Duodenal mucosa (tissue), 2 donors: ENCODE data around the gene ASCL2.
"Not testable (repeated sequence)": the region's sequence is repeated elsewhere in the genome, so short reads cannot be mapped to it uniquely, and the experiment has no call there.

ENCODE experiments used
- H3K27ac ChIP-seq: one replicate; pipeline ENCODE4 v1.7.0; 2013; ENCODE audit warnings: low read depth, low read length
- H3K27me3 ChIP-seq, 2 donors: one replicate each; pipeline ENCODE4 v1.7.0; 2013; ENCODE audit warnings: low read length in 2 of 2, control low read depth in 1 of 2; ENCODE audit not compliant: insufficient read depth in 2 of 2, control insufficient read depth in 1 of 2
- H3K36me3 ChIP-seq, 2 donors: one replicate each; pipeline ENCODE4 v1.7.0; 2013; ENCODE audit warnings: low read length in 2 of 2, control low read depth in 1 of 2; ENCODE audit not compliant: insufficient read depth in 2 of 2, control insufficient read depth in 1 of 2
- H3K4me1 ChIP-seq, 2 donors: one replicate each; pipeline ENCODE4 v1.7.0; 2013; ENCODE audit warnings: low read length in 2 of 2, control low read depth in 1 of 2; ENCODE audit not compliant: insufficient read depth in 2 of 2, control insufficient read depth in 1 of 2
- H3K4me3 ChIP-seq, 2 donors: one replicate each; pipeline ENCODE4 v1.7.0; 2013; ENCODE audit warnings: low read length in 2 of 2, low read depth in 1 of 2
- H3K9ac ChIP-seq, 2 donors: one replicate each; pipeline ENCODE4 v1.7.0; 2013; ENCODE audit warnings: low read length in 2 of 2, low read depth in 1 of 2
- H3K9me3 ChIP-seq, 2 donors: one replicate each; pipeline ENCODE4 v1.7.0; 2013; ENCODE audit warnings: low read length in 2 of 2, control low read depth in 1 of 2; ENCODE audit not compliant: control insufficient read depth in 1 of 2

The ASCL2 gene

GRCh38 chr11:2249189-2249916, 21.0 kb downstream of the ASCL2 start:
- Histone ChIP-seq H3K36me3 (no peaks in the 10 kb centered on the region), H3K4me3 (no peak overlapping the region), H3K9me3 (no peaks in the 10 kb centered on the region), H3K27me3 (no peaks in the 10 kb centered on the region), H3K27ac (no peak overlapping the region), H3K9ac (no peak overlapping the region), H3K4me1 (no peaks in the 10 kb centered on the region)

- Histone ChIP-seq H3K9ac (no peak overlapping the region), H3K36me3 (no peaks in the 10 kb centered on the region), H3K4me1 (no peaks in the 10 kb centered on the region), H3K27me3 (no peaks in the 10 kb centered on the region), H3K4me3 (no peak overlapping the region), H3K27ac (no peak overlapping the region), H3K9me3 (no peaks in the 10 kb centered on the region)
Measured at GRCh38 chr11:2248762-2249161, 21.6 kb downstream of the ASCL2 start.

- Histone ChIP-seq H3K9me3 (no peaks in the 10 kb centered on the region), H3K4me1 (no peaks in the 10 kb centered on the region), H3K9ac (no peak overlapping the region), H3K36me3 (no peaks in the 10 kb centered on the region), H3K27me3 (no peaks in the 10 kb centered on the region), H3K27ac (no peak overlapping the region), H3K4me3 (no peak overlapping the region)
Measured at GRCh38 chr11:2248242-2248641, 22.1 kb downstream of the ASCL2 start.

- Histone ChIP-seq H3K36me3 (no peaks in the 10 kb centered on the region), H3K9me3 (peaks cover 2% of the 10 kb centered on the region in 2 donors), H3K27ac (no peak overlapping the region), H3K4me3 (no peak overlapping the region), H3K9ac (no peak overlapping the region), H3K27me3 (no peaks in the 10 kb centered on the region), H3K4me1 (no peaks in the 10 kb centered on the region)
Measured at GRCh38 chr11:2247496-2247895, 22.9 kb downstream of the ASCL2 start.

GRCh38 chr11:2240834-2241233, 29.6 kb downstream of the ASCL2 start:
- no peak overlapping the region for H3K4me3 ChIP-seq
- H3K27ac ChIP-seq: no peak overlapping the region
- no peaks in the 10 kb centered on the region for H3K36me3 ChIP-seq
- no peaks in the 10 kb centered on the region for H3K4me1 ChIP-seq
- H3K9me3 ChIP-seq: peaks cover 4 to 5% of the 10 kb centered on the region in 2 donors
- H3K9ac ChIP-seq: no peak overlapping the region
- H3K27me3 ChIP-seq: no peaks in the 10 kb centered on the region

GRCh38 chr11:2237457-2238238, 32.7 kb downstream of the ASCL2 start:
- H3K4me1 ChIP-seq: no peaks in the 10 kb centered on the region

GRCh38 chr11:2236381-2237134, 33.8 kb downstream of the ASCL2 start:
- H3K4me3 ChIP-seq, H3K9me3 ChIP-seq, H3K27me3 ChIP-seq, H3K9ac ChIP-seq, H3K27ac ChIP-seq, H3K4me1 ChIP-seq, H3K36me3 ChIP-seq: not testable (repeated sequence)

More at GRCh38 chr11:2237457-2238238, 32.7 kb downstream of the ASCL2 start:
- no peak overlapping the region for H3K27ac ChIP-seq
- H3K9me3 ChIP-seq: peaks cover 4% of the 10 kb centered on the region in 2 donors
- H3K36me3 ChIP-seq: no peaks in the 10 kb centered on the region
- H3K9ac ChIP-seq: no peak overlapping the region
- H3K4me3 ChIP-seq: no peak overlapping the region
- H3K27me3 ChIP-seq: no peaks in the 10 kb centered on the region

- peaks cover 0 to under 1% of the 10 kb centered on the region in 2 donors for H3K9me3 ChIP-seq
- no peak overlapping the region for H3K27ac ChIP-seq
- no peak overlapping the region for H3K4me3 ChIP-seq
- H3K36me3 ChIP-seq: no peaks in the 10 kb centered on the region
- no peak overlapping the region for H3K9ac ChIP-seq
- no peaks in the 10 kb centered on the region for H3K4me1 ChIP-seq
- no peaks in the 10 kb centered on the region for H3K27me3 ChIP-seq
Measured at GRCh38 chr11:2235588-2236326, 34.6 kb downstream of the ASCL2 start.

- Histone ChIP-seq H3K27me3 (no peaks in the 10 kb centered on the region), H3K4me3 (no peak overlapping the region), H3K9me3 (peaks cover 4 to 8% of the 10 kb centered on the region in 2 donors), H3K36me3 (no peaks in the 10 kb centered on the region), H3K27ac (no peak overlapping the region), H3K4me1 (no peaks in the 10 kb centered on the region), H3K9ac (no peak overlapping the region)
Measured at GRCh38 chr11:2234963-2235362, 35.4 kb downstream of the ASCL2 start.
